ENCODE data around the gene MEF2D.

The MEF2D gene

GRCh38 chr1:156444407-156445001 lies 56.1 kb downstream of the MEF2D start:
- DNase-seq (ENCODE audit: low read depth): no peak

GRCh38 chr1:156443286-156443685 lies 57.3 kb downstream of the MEF2D start:
- DNase-seq (ENCODE audit: low read depth): no peak

- DNase-seq (ENCODE audit: low read depth): no peak
Observed at GRCh38 chr1:156440654-156441437, 59.7 kb downstream of the MEF2D start.

- no peak for DNase-seq (ENCODE audit: low read depth)
Observed at GRCh38 chr1:156439777-156440183, 60.8 kb downstream of the MEF2D start.

GRCh38 chr1:156439036-156439776 lies 61.4 kb downstream of the MEF2D start:
- no peak for DNase-seq (ENCODE audit: low read depth)

GRCh38 chr1:156438278-156438987 lies 62.1 kb downstream of the MEF2D start:
- DNase-seq (ENCODE audit: low read depth): no peak

- DNase-seq (ENCODE audit: low read depth): no peak
Observed at GRCh38 chr1:156437037-156437867, 63.3 kb downstream of the MEF2D start.

- no peak for DNase-seq (ENCODE audit: low read depth)
Observed at GRCh38 chr1:156436141-156437036, 64.2 kb downstream of the MEF2D start.

- DNase-seq (ENCODE audit: low read depth): no peak
Observed at GRCh38 chr1:156435545-156436140, 64.9 kb downstream of the MEF2D start.

- DNase-seq (ENCODE audit: low read depth): no peak
Observed at GRCh38 chr1:156434989-156435544, 65.5 kb downstream of the MEF2D start.

- no peak for DNase-seq (ENCODE audit: low read depth)
Observed at GRCh38 chr1:156433602-156434001, 67.0 kb downstream of the MEF2D start.

GRCh38 chr1:156433032-156433431 lies 67.5 kb downstream of the MEF2D start:
- DNase-seq (ENCODE audit: low read depth): no peak

GRCh38 chr1:156432669-156433018 lies 67.9 kb downstream of the MEF2D start:
- DNase-seq (ENCODE audit: low read depth): no peak

- DNase-seq (ENCODE audit: low read depth): no peak
Observed at GRCh38 chr1:156431769-156432668, 68.6 kb downstream of the MEF2D start.

- DNase-seq (ENCODE audit: low read depth): no peak
Observed at GRCh38 chr1:156431366-156431765, 69.2 kb downstream of the MEF2D start.

GRCh38 chr1:156430866-156431265 lies 69.7 kb downstream of the MEF2D start:
- no peak for DNase-seq (ENCODE audit: low read depth)

GRCh38 chr1:156430303-156430702 lies 70.3 kb downstream of the MEF2D start:
- DNase-seq (ENCODE audit: low read depth): no peak

- DNase-seq (ENCODE audit: low read depth): no peak
Observed at GRCh38 chr1:156429313-156430060, 71.1 kb downstream of the MEF2D start.

Data from HS-27A (cell line).